Hematopoietic multipotent progenitor cell treated with erythropoietin and hydrocortisone succinate and interleukin-3 and kit ligand, for 4 days (in vitro differentiated cells): ENCODE measurements around the gene GPC5.

Experiments used
- DNase-seq: peaks from one replicate; pipeline ENCODE4 v3.0.0-alpha.2; 2015

Gene GPC5

GRCh38 chr13:91544723-91545122 is 146.3 kb downstream of the GPC5 start:
- no peak for DNase-seq

- no peak for DNase-seq
Observed at GRCh38 chr13:91546900-91547299, 148.5 kb downstream of the GPC5 start.

- no peak for DNase-seq
Observed at GRCh38 chr13:91553584-91553983, 155.2 kb downstream of the GPC5 start.

- no peak for DNase-seq
Observed at GRCh38 chr13:91554101-91554500, 155.7 kb downstream of the GPC5 start.

GRCh38 chr13:91557328-91558090 is 159.1 kb downstream of the GPC5 start:
- no peak for DNase-seq

GRCh38 chr13:91563799-91564198 is 165.4 kb downstream of the GPC5 start:
- no peak for DNase-seq

- no peak for DNase-seq
Observed at GRCh38 chr13:91564396-91564795, 166.0 kb downstream of the GPC5 start.

- no peak for DNase-seq
Observed at GRCh38 chr13:91565296-91565695, 166.9 kb downstream of the GPC5 start.

GRCh38 chr13:91567485-91568207 is 169.2 kb downstream of the GPC5 start:
- no peak for DNase-seq

- no peak for DNase-seq
Observed at GRCh38 chr13:91571681-91572080, 173.3 kb downstream of the GPC5 start.

GRCh38 chr13:91572439-91572838 is 174.0 kb downstream of the GPC5 start:
- no peak for DNase-seq

GRCh38 chr13:91572944-91573598 is 174.7 kb downstream of the GPC5 start:
- DNase-seq = no peak

- DNase-seq = no peak
Observed at GRCh38 chr13:91574766-91575165, 176.3 kb downstream of the GPC5 start.

- peak; percentile 11 for DNase-seq
Observed at GRCh38 chr13:91576590-91576989, 178.2 kb downstream of the GPC5 start.

GRCh38 chr13:91579320-91579719 is 180.9 kb downstream of the GPC5 start:
- DNase-seq = no peak

- no peak for DNase-seq
Observed at GRCh38 chr13:91580749-91581148, 182.3 kb downstream of the GPC5 start.

GRCh38 chr13:91586609-91587008 is 188.2 kb downstream of the GPC5 start:
- DNase-seq = no peak

GRCh38 chr13:91588541-91588940 is 190.1 kb downstream of the GPC5 start:
- DNase-seq = no peak

- no peak for DNase-seq
Observed at GRCh38 chr13:91592056-91593014, 193.9 kb downstream of the GPC5 start.

GRCh38 chr13:91593456-91593855 is 195.0 kb downstream of the GPC5 start:
- DNase-seq = no peak

- no peak for DNase-seq
Observed at GRCh38 chr13:91594061-91594460, 195.6 kb downstream of the GPC5 start.

GRCh38 chr13:91595677-91596076 is 197.3 kb downstream of the GPC5 start:
- DNase-seq = no peak

- no peak for DNase-seq
Observed at GRCh38 chr13:91596842-91597241, 198.4 kb downstream of the GPC5 start.
